ENCODE measurements around the gene TMEM200A. TPM values are rescaled to one million over a fixed set of nuclear protein-coding genes. Genes with fewer than 3 reads are reported as not detected.

The TMEM200A gene
- polyA plus RNA-seq, 4 donors = 0.45 to 49.0 (median 5.0) TPM

GRCh38 chr6:130489514-130489913 lies 123.7 kb downstream of the TMEM200A start:
- DNase-seq = no peak
- no peak overlapping the region for H3K4me3 ChIP-seq (ENCODE audit: low read depth in 1 of 3, low read length in 3 of 3)
- FAIRE-seq = no peak
- no peak overlapping the region for H3K27ac ChIP-seq (ENCODE audit: low read depth in 1 of 3, low read length in 2 of 3)
- H3K27me3 ChIP-seq (ENCODE audit: control insufficient read depth in 3 of 3, insufficient read depth in 3 of 3, low read length in 3 of 3) = no peaks in the 10 kb centered on the region
- H3K9me3 ChIP-seq (ENCODE audit: control insufficient read depth in 2 of 2, insufficient read depth in 1 of 2, low read depth in 1 of 2, low read length in 1 of 2) = no peaks in the 10 kb centered on the region
- 48 to 84% (median 62%) methylated on average over 1 of the region's 1 CpG for WGBS, 3 donors
- H3K4me1 ChIP-seq (ENCODE audit: control insufficient read depth in 3 of 3, insufficient read depth in 2 of 3, low read depth in 1 of 3, low read length in 2 of 3) = no peaks in the 10 kb centered on the region
- no peaks in the 10 kb centered on the region for H3K36me3 ChIP-seq (ENCODE audit: control insufficient read depth in 3 of 3, insufficient read depth in 2 of 3, low read depth in 1 of 3, low read length in 3 of 3)

Other genes with a start within 250 kb of the TMEM200A start
- 1 to 10 TPM in 3 of 4 donors, under 1 TPM in 1; 0.24 to 3.1 (median 2.4) TPM for gene SAMD3, start 143.1 kb upstream of the TMEM200A start, polyA plus RNA-seq